ENCODE results near the gene GATA6.

- TF ChIP-seq CTCF (tag by site-specific recombination; IDR thresholded peaks at IDR 0.05) (no peak), ZNF341 (tag by site-specific recombination; IDR thresholded peaks at IDR 0.05; ENCODE audit: low read depth) (no peak), ZNF426 (tag by site-specific recombination; IDR thresholded peaks at IDR 0.05) (no peak), ZNF416 (tag by site-specific recombination; IDR thresholded peaks at IDR 0.05) (no peak), TCF7L2 (IDR thresholded peaks at IDR 0.05; ENCODE audit: borderline replicate concordance, low read depth, low read length) (no peak), OVOL3 (tag by site-specific recombination; IDR thresholded peaks at IDR 0.05) (no peak), YY1 (tag by site-specific recombination; IDR thresholded peaks at IDR 0.05) (no peak), ZBTB11 (tag by site-specific recombination; conservative IDR thresholded peaks at IDR 0.05; ENCODE audit: low read depth) (no peak), ZBTB7A (tag by site-specific recombination; IDR thresholded peaks at IDR 0.05; ENCODE audit: low read depth) (no peak), ELK4 (IDR thresholded peaks at IDR 0.05; ENCODE audit: borderline replicate concordance, low read depth, low read length) (no peak)
Observed at GRCh38 chr18:22211657-22212056, 42.3 kb downstream of the GATA6 start.

All from HEK293 (cell line).